ENCODE results near the gene PDIA5. TPM values are rescaled to one million over a fixed set of nuclear protein-coding genes. Genes with fewer than 3 reads are reported as not detected.

The PDIA5 gene
- total RNA-seq, 1 experiment from 2014 or later: 53.6 TPM

DNA sequence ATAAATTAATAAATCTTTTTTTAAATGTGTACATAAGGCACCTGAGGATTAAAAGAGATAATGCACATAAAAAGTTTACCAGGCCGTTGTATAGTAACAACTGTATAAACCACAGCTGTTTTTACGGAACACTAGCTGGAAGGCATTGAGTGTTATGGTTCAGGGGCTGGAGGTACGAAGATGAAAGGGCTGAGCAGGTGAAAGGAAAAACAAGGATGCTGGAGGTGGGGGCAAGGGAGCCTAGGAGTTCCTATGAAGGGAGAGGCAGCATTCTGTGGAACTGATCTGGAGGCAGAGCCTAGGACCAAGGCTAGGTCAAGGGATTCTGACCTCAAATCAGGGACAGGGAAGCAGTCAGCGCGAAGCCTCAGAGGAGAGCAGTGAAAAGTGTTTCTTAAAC lies 47.2 kb upstream of the PDIA5 start:
- ChIA-PET POLR2A (no interaction called here), CTCF (no interaction called here)
- Histone ChIP-seq H3K27ac (ENCODE audit: low read length) (no peak overlapping the region), H3K27me3 (ENCODE audit: control insufficient read depth, insufficient read depth, low read length) (peaks cover 51% of the 10 kb centered on the region), H3K36me3 (ENCODE audit: control insufficient read depth, insufficient read depth, low read length) (no peaks in the 10 kb centered on the region), H3K4me3 (ENCODE audit: low read depth in 2 of 2, low read length in 2 of 2) (no peak overlapping the region), H3K9me3 (ENCODE audit: control insufficient read depth, insufficient read depth, low read depth, low read length) (no peaks in the 10 kb centered on the region), H3K4me1 (ENCODE audit: control insufficient read depth, insufficient read depth, low read length) (no peaks in the 10 kb centered on the region)
- in situ Hi-C loops (cut with HindIII; ENCODE audit: low pct_unique_long_range_greater_than_20kb, low sequenced_read_pairs): no loop called here
- DNase-seq (ENCODE audit: low read depth, low spot score): no peak
- intact Hi-C loops (cut with micrococcal nuclease; ENCODE audit: unreplicated experiment): no loop called here
- no TSS peak for BruUV-seq (replicated peaks)
- no peak for ATAC-seq
- TF ChIP-seq REST (IDR thresholded peaks at IDR 0.05; ENCODE audit: insufficient read depth in 1 of 2, low read depth in 2 of 2, low read length in 1 of 2) (no peak), SIN3A (IDR thresholded peaks at IDR 0.05; ENCODE audit: borderline replicate concordance, insufficient read depth, low read depth, low read length) (no peak), TCF7L2 (IDR thresholded peaks at IDR 0.05; ENCODE audit: low read depth, low read length) (no peak), CTCF (IDR thresholded peaks at IDR 0.05) (no peak), POLR2AphosphoS5 (IDR thresholded peaks at IDR 0.05; ENCODE audit: low read depth, low read length) (no peak)

DNA sequence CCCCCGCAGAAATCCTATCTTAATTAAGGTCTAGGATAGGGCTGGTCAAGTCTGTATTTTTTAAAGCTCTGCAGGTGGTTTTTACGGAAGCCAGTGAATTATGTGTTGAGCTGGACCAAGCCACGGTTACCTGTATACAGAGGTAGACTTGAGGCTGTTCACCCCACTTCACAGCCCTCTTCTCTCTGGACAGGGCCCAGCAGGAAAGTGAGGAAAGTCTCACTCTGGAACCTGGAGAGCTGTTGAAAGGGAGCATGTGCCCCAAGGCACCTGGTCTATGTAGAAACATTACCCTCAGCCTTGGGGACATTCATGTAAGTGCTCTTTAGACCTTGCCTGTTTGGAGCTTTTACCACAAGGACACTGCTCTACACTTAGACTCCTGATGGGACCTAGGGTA lies 46.1 kb upstream of the PDIA5 start:
- ChIA-PET POLR2A (no interaction called here), CTCF (no interaction called here)
- Histone ChIP-seq H3K36me3 (ENCODE audit: control insufficient read depth, insufficient read depth, low read length) (no peaks in the 10 kb centered on the region), H3K27ac (ENCODE audit: low read length) (no peak overlapping the region), H3K4me1 (ENCODE audit: control insufficient read depth, insufficient read depth, low read length) (no peaks in the 10 kb centered on the region), H3K27me3 (ENCODE audit: control insufficient read depth, insufficient read depth, low read length) (peaks cover 62% of the 10 kb centered on the region), H3K4me3 (ENCODE audit: low read depth in 2 of 2, low read length in 2 of 2) (no peak overlapping the region), H3K9me3 (ENCODE audit: control insufficient read depth, insufficient read depth, low read depth, low read length) (no peaks in the 10 kb centered on the region)
- TF ChIP-seq POLR2AphosphoS5 (IDR thresholded peaks at IDR 0.05; ENCODE audit: low read depth, low read length) (no peak), CTCF (IDR thresholded peaks at IDR 0.05) (no peak)
- in situ Hi-C loops (cut with HindIII; ENCODE audit: low pct_unique_long_range_greater_than_20kb, low sequenced_read_pairs) (no loop called here), intact Hi-C loops (cut with micrococcal nuclease; ENCODE audit: unreplicated experiment) (loop anchor here (10.0 kb wide), 1 partner anchor 266 kb away; no protein-coding TSS in a partner anchor)
- ATAC-seq (no peak), DNase-seq (ENCODE audit: low read depth, low spot score) (no peak)
- no TSS peak for BruUV-seq (replicated peaks)

DNA sequence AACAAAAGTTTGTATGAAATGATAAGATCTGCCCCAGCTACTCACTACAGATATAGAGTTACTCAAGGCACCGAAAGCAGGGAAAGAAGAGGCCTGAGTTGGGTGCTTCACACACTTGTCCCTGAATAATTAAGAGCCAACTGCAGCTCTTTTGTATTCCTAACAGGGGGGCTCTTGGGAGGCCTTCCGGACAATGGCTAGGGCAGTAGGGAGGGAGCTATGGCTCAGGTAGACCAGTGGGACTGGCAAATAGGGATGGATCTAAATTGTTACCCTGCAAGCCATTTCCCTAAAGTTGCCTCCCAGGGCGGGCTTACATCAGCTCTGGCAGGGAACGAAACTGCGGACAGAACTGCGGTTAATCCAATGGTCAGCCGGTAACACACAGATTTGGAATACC lies 45.4 kb upstream of the PDIA5 start:
- H3K9me3 ChIP-seq (ENCODE audit: control insufficient read depth, insufficient read depth, low read depth, low read length): no peaks in the 10 kb centered on the region
- peaks cover 66% of the 10 kb centered on the region for H3K27me3 ChIP-seq (ENCODE audit: control insufficient read depth, insufficient read depth, low read length)
- intact Hi-C loops (cut with micrococcal nuclease; ENCODE audit: unreplicated experiment) (loop anchor here (10.0 kb wide), 1 partner anchor 267 kb away; no protein-coding TSS in a partner anchor), in situ Hi-C loops (cut with HindIII; ENCODE audit: low pct_unique_long_range_greater_than_20kb, low sequenced_read_pairs) (no loop called here)
- DNase-seq (ENCODE audit: low read depth, low spot score) (no peak), ATAC-seq (no peak)
- ChIA-PET CTCF (no interaction called here), POLR2A (no interaction called here)
- H3K4me1 ChIP-seq (ENCODE audit: control insufficient read depth, insufficient read depth, low read length): no peaks in the 10 kb centered on the region
- H3K36me3 ChIP-seq (ENCODE audit: control insufficient read depth, insufficient read depth, low read length): no peaks in the 10 kb centered on the region
- no TSS peak for BruUV-seq (replicated peaks)
- TF ChIP-seq POLR2AphosphoS5 (IDR thresholded peaks at IDR 0.05; ENCODE audit: low read depth, low read length) (no peak), CTCF (IDR thresholded peaks at IDR 0.05) (no peak), TCF7L2 (IDR thresholded peaks at IDR 0.05; ENCODE audit: low read depth, low read length) (no peak), REST (IDR thresholded peaks at IDR 0.05; ENCODE audit: insufficient read depth in 1 of 2, low read depth in 2 of 2, low read length in 1 of 2) (no peak), SIN3A (IDR thresholded peaks at IDR 0.05; ENCODE audit: borderline replicate concordance, insufficient read depth, low read depth, low read length) (no peak)
- no peak overlapping the region for H3K4me3 ChIP-seq (ENCODE audit: low read depth in 2 of 2, low read length in 2 of 2)
- H3K27ac ChIP-seq (ENCODE audit: low read length): no peak overlapping the region
